Stimulated activated CD4-positive, alpha-beta T cell treated with anti-CD3 and anti-CD28 coated beads, Interleukin-15, amount 100 ng/mL, for 48 hours (primary cell): ENCODE measurements around the gene TNFRSF25.
"Not testable (repeated sequence)": the region's sequence is repeated elsewhere in the genome, so short reads cannot be mapped to it uniquely, and the experiment has no call there.

Experiments used
- DNase-seq, 2 donors: peaks; one replicate each; pipeline ENCODE4 v3.0.0-alpha.2; 2020; ENCODE audit warnings: low read depth in 2 of 2

The TNFRSF25 gene

DNA sequence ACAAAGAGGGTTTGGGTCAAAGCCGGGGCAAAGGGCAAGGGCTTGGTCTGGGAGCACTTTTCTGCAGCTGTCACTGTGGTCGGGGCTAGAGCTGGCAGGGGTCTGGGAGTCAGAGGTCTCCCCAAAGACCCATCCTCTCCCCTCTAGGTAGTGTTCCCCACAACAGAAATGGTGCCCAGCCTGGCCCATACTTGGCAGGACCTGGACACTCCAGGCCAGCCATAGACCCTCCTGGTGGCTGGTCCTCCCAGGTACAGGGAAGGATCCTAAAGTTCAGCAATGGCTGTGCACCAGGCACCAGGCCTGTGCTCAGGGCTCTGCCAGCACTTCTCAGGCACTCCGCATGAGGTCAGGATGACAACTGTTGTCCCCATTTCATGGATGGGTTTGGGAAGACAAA lies 30.4 kb downstream of the TNFRSF25 start:
- DNase-seq: no peak

DNA sequence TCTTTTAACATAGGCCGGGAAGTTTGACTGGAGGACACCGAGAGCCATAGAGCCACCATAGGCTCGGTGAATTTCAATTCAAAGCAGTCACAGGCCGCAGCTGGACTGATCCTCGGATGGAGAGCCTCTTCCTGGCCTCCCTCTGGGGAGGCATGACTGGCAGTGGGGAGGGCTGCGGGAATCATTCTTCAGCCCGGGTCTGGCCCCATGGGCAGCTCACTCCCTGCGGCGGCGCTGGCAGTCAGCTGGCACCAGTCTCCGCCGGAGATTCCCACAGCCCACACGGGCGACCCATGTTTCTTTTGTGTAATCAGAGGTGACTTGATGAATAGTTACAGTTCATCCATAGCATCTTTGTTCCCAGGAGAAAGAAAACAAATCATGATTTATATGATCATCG lies 30.8 kb downstream of the TNFRSF25 start:
- no peak for DNase-seq

DNA sequence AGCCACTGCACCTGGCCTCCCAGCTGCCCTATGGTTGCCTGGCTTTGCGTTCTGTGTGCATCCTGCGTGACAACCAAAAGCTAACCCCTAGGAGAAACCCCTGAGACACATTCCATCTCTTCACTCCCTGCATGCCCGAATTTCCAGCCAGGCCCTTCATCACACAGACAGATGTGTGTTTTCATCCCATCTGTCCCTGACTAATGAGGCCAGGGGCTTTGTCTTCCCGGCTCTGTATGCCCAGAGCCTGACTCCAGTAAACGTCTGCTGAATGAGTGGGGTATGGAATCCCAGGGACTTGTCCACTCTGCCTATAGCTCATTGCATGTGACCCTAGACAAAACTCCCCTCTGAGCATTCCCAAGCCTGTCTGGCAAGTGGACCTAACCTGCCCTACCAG lies 31.8 kb downstream of the TNFRSF25 start:
- no peak for DNase-seq

DNA sequence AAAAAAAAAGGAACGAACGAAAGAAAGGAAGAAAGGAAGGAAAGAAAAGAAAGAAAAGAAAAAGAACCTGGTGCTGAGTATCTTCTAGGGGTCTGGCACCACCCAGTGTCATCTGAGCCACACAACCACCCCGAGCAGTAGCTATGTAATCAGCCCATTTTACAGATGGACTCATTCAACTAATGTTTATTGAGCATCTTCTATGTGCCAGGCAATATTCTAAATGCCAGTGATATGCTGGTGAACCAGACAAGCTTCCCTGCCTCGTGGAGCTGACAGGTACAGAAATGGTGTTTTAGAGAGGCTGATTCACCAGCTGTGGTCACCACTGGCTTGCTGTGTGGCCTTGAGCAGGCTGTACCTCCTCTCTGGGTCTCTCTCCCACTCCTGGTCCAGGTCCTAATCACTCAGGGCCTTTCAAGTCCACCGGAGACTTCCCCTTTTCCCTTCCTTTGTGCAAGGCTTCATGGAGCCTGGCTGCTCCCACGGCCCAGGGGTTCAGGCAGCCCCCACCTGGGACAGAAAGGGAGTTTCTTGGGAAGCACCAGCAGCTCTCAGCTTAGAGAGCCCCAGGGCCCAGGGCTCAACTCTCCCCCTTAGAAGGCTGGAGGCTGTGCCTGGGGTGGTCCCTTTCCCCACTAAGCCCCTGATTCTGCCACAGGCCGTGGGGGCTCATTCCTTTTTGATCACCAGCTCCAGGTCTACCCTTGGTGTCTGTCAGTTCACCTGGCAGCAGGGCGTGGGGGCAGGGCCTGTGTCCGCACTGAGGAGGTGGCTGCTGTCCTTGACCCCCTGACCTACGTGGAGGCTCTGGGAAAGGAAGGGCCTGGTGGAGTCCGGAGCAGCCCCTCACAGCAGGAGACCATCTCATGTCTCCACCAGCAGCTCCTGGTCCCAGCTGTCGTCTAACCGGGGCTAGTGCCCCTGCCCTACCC lies 34.1 kb downstream of the TNFRSF25 start:
- DNase-seq: not testable (repeated sequence)

DNA sequence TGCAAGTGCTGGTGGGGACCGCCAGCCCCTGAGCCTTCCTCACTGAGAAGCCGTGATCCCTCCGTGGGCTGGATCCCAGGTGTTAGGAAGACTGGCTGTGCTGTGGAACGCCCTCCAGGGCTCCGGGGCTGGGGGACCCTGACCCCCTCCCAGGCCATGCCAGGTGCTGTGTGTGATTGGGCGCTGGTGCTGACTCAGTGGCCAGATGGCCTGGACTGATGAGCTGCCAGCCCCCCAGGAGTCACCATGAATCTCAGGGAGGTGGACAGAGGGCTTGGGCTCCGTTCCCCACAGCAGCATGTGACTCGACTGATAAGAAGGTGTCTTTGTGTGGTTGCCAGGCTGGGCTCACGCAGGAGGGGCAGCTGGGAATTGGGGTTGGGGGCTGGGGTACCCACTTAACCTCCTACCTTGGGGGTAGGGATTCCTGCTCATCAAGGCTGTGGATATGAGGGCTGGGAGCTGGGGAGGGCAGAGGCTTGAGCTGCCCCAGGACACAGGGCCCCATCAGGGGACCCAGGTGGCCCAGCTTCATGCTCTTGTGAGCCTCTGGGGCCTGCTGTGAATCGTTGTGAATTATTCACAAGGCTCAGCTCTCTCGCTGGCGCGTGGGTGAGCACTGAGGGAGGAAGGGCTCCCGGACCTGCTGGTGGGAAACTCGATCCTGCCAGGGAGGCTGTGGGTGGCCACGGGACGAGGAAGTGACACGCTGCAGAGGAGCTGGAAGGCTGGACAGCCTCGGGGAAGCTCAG lies 36.1 kb downstream of the TNFRSF25 start:
- not testable (repeated sequence) for DNase-seq

DNA sequence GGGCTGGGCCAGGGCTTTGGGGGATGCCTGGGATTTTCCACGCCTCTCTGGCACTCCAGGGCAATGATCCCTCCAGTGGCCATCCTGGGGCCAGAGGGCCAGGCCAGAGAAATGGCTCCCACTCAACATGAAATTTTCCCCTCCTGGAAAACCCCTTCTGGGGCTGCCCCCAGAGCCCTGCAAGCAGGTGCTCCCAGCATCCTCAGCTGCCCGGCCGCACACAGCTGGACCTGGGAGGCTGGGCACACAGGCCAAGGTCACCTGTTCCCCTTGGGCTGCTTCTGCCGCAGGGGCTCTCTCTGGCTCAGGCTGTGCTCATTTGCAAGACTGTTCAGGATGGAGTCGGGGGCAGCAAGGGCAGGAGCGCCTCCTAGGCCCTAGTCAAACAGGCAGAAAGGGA lies 37.5 kb downstream of the TNFRSF25 start:
- not testable (repeated sequence) for DNase-seq

DNA sequence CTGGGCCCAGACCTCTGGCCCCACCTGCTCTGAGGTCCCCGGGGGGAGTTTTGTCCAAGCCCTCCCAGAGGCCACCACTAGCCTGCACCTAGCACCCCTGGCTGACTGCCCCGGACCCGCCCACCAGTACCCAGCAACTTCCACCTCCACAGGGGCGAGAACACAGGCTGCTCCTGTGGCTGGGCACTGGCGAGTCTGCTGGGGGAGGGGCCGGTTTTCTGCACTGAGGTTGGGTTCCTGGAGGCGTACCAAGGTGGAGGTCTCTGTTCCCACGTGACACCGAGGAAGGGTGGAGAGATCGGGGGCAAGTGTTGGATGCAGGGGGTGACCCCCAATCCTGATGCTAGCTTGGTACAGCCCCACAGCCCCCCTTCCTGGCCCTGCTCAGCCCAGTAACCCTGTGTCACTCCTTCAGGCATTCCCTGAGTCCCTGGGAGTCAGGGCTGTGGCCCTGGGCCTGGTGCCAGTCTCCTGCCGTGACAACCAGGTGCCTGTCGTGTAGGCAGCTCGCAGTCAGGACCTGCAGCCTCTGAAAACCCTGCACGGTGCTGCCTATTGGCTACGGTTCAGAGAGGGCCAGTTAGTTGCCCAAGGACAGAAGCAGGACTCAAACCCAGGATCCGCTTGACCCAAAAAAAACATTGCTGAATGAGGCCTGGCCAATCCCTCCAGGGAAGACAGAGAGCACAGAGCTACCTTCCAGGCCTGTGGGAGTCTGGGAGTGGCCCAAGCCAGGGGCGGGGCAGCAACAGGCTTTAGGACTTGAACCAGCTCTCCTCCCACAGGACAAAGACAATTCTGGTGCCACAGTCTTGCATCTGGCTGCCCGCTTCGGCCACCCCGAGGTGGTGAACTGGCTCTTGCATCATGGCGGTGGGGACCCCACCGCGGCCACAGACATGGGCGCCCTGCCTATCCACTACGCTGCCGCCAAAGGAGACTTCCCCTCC lies 38.3 kb downstream of the TNFRSF25 start:
- no peak for DNase-seq

DNA sequence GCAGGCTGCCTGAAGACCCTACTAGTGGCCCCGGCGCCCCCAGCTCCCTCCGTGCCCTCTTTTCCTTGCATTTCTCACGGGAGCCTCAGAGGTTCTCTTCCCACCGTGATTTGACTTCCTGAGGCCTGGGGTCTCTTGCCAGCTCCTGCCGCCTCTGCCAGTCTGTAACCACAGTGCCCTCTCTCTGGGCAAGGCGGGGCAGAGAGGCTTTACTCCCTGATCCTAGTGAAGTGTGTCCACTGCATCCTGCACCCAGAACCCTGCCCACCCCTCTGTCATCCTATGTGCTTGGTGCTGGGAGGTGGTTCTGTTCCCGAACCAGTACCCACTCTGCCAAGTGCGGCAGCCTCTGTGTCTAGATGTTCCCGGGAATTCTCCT lies 39.0 kb downstream of the TNFRSF25 start:
- no peak for DNase-seq

DNA sequence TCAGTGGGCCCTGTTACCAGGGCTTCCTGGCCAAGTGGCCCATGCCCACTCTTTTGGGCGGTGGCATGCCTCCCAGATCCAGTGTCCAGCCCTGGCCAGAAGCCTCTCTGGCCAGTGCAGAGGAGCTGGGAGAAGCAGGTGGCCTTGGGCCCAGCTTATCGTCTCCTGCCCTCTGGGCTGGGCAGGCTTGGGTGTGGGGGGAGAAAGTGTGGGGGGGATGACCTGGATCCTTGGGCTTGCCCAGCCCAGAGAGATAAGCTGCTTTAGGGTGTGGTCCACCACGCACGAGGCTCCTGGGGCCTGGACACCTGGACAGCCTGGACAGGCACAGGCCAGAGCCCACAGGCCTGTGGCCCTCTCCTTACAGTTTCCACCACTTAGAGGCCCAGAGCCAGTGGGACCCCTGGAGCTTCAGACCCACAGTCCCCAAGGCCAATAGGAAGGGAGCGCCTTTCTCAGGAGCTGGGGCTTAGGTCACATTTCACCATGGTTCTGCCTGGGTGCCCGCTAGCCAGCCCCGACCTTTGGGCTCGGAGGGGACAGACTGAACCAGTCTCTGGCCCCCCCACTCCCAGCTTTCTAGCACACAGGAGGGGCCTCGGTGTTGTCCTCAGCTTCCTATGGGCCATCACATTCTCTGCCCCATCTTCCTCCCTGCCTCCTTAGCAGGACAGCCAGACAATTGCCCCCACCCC lies 39.5 kb downstream of the TNFRSF25 start:
- no peak for DNase-seq

DNA sequence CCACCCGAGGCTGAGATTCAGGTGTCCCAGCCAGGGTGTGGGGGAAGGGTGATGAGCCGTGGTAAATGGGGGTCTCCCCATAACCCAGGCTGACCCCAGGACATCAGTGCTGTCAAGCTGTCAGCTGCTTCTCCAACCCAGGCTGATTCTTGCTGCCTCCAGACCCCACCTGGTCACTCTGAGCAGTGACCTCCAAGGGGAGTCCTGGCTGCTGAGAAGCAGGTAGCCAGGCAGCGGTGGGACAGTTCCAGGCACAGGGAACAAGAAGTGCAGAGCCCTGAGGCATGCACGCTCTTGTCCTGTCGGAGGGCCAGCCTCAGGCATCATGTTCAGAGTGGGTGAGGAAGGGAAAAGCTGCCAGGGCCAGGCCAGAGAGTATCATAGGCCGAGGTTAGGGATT lies 40.3 kb downstream of the TNFRSF25 start:
- no peak for DNase-seq

DNA sequence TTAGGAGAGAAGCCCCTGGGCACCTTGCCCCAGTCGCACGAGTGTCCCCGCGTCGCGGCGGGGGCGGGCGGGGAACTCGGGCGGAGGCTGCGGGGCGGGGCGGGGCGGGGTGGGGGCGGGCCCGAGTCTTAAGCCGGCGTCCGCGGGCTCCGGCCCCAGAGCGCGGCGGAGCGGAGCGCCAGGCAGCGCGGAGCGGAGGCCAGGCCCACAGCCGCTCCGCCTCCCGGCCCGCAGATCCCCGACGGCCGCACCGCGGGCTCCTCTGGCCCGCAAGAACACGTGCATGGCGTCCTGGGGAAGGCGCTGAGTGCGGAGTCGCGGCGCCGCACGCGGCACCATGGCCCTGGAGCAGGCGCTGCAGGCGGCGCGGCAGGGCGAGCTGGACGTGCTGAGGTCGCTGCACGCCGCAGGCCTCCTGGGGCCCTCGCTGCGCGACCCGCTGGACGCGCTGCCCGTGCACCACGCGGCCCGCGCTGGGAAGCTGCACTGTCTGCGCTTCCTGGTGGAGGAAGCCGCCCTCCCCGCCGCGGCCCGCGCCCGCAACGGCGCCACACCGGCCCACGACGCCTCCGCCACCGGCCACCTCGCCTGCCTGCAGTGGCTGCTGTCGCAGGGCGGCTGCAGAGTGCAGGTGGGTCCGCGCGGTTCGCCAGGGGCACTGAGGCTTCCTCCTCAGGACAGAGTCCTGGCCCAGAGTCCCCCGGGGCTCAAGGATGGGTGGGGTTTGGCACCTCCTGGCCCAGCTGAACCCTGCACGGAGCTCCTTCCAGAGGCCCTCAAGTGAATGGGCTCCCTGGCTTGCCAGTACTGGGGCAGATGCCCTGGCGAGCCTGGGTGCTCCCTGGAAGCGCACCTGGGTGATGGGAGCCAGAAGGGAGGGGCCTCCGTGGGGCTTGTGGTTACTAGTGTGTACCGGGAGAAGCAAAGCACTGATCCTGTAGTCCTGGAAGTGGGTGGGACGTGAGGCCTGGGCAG lies 41.1 kb downstream of the TNFRSF25 start, which contains the start of gene ESPN:
ESPN (plus strand) TSS at position 158 of the 975 bp plus-strand sequence; CDS start at position 338, 180 bp downstream.
- no peak for DNase-seq

DNA sequence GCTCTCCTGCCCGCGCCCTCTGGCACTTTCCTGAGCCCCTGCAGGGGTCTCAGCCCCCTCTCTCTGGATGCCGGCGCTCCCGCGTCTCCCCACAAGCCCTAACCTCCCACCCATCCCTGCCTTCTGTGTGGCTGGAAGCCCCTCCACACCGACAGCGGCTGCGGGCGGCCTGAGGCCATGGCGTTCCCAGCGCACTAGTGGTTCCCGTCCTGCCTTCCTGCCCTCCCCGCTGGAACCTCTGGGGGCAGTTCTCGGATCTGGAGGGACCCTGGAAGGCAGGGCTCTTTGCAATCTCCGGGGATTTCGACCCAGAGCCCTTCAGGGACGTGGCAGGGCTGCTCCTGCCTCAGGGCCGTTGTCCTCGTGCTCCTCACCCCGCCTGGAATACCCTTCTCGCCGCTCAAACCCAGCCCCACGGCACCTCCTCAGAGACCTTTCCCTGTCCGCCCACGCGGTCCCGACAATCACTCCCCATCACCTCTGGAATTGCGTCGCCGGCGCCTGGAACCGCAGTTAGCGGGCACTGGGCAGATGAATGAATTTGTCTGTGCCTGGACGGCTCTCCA lies 41.9 kb downstream of the TNFRSF25 start:
- no peak for DNase-seq

DNA sequence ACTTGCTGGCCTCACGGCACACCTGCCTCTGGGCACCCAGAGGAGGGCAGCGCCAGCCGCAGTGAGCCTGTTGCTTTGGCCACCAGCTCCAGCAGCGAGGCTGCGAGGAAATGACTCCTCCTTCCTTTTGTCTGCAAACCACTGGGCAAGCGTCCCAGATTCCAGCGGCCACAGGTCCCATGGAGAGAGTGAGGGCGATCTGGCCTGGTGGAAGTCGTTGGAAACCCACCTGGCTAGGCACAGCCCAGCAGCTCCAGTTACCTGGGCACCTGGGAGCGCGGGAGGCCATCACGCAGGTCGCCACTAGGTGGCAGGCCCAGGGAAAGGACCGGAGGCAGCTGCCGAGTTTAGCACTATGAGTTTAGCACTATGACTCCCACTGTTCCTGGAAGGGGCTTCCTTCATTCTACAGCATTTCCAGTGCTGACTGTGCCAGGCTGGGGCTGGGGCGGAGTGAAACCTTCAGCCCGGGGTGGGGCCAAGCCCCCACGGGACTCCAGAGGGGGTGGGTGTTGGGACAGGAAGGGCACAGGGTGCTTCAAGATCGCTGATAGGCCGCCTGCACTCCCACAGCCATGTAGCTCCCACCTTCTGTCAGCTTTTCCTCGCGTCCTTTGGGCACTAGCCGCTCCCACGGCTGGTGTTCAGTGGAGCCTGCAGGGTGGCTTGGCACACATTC lies 42.5 kb downstream of the TNFRSF25 start:
- peak; percentile 45 to 68 for DNase-seq

DNA sequence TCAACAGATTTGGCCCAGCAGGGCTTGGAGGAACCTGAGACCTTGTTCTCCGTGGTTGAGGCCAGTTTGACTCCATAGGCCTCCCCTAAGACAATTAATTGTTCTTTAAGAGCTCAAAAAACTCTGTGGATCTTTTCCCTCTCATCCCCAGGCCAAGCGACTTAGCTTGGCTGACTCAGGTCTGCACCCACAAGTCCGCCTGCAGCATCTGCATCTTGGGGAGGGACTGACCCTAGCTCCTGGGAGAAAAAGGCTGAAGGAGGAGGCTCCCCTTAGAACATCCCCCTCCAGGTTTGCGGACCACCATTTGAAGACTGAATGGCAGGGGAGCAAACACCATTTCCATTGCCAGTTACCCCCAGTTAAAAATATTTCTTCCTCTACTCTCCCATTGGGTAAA lies 44.7 kb downstream of the TNFRSF25 start:
- no peak for DNase-seq

DNA sequence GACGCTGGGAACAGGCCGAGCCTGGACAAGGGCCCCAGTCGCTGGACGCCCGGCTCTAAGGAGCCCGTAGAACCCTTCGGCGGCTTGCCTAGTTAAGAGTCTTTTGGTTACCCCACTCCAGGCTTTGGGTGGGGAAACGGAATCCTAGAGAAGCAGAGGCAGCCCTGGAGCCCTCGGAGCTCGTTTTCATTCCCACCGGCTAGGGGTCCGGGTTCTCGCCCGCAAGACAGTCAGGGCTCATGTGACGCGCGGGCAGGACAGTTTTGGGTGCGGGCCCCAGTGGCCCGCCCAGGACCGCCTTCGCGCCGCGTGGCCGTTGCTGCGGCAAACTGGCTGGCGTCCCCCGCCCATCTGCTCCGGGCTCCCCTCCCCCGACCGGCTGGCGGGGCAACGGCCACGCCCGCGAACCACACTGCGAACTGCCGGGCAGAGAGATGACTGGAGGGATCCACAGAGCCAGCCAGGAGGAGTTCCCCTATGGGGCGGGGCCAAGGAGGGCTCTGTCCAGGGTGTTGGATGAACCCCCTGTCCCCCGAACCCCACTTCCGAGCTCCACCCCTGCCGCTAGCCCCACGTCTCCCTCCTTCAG lies 45.4 kb downstream of the TNFRSF25 start:
- DNase-seq: no peak

DNA sequence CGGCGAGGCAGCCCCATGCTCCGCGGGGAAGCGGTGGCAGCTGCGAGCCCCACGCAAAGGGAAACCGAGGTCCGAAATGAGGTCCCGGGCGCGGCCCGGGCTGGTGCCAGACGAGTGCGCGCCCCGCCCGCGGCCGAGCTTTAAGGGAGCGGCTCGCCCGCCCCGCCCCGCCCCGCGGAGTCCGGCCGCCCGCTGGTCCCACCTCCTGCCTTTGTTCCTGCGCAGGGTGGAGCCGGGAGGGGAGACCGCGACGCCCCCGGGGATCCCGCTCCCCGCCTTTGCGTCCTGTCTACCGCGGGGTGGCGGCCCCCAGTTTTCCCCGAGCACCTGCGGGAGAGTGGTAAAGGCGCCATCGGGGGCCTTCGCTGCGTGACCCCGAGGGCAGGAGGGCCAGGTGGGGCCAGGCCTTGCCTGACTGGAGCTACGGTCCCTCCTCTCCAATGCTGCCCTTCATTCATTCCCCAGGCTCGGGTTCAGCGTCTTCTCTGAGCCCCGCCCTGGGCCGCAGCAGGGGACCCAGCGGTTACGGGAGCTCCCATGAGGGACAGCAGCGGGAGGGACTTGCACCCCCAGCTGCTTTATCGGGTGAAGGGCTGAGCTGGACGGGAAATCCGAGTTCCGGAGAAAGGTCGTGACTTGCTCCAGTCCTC lies 46.0 kb downstream of the TNFRSF25 start, which contains the start of gene HES2:
HES2 (minus strand) TSS at position 116 of the 650 bp plus-strand sequence; CDS start at position 17, 99 bp downstream.
- DNase-seq: no peak

DNA sequence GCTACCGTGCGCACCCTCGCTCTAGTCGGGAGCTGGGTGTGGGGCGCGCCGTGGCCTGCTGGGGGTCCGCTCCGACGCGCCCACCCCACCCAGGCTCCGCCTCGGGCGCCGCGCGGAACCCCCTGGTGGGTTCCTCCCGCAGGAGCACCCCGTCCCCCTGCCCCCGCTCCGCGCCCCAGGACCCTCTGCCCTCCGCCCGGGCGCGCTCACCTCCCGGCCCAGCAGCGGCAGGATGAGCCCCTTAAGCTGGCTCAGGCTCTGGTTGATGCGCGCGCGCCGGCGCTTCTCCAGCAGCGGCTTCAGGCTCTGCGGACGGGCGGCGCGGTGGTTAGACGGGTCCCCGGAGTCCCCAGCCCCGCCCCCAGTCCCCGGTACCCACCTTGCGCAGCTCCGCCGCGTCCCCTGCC lies 46.6 kb downstream of the TNFRSF25 start:
- no peak for DNase-seq
